SK-N-MC (cell line): Measurements from ENCODE around the gene ANKRD9.

ENCODE experiments used
- DNase-seq: peaks from one replicate; pipeline ENCODE4 v3.0.0-alpha.2; 2011; ENCODE audit warnings: low read depth, low spot score
- H3K27ac ChIP-seq: fragments of 200-600 bp; sonication (generic); 2 replicates; pipeline ENCODE4 v1.5.1; 2016; ENCODE audit warnings: mixed run types
- H3K36me3 ChIP-seq: fragments of 200-600 bp; sonication (generic); 2 replicates; pipeline ENCODE4 v1.6.1; 2017; ENCODE audit warnings: antibody characterized with exemption, low read length, mixed read lengths; ENCODE audit not compliant: insufficient read depth
- H3K4me3 ChIP-seq: fragments of 200-600 bp; sonication (generic); 2 replicates; pipeline ENCODE4 v1.5.1; 2016
- H3K9ac ChIP-seq: fragments of 200-600 bp; sonication (generic); 2 replicates; pipeline ENCODE4 v1.8.0; 2017; ENCODE audit warnings: mixed run types, mixed read lengths; ENCODE audit not compliant: insufficient read length
- H3K9me3 ChIP-seq: fragments of 200-600 bp; sonication (generic); 2 replicates; pipeline ENCODE4 v1.6.1; 2017; ENCODE audit warnings: low read depth, mild to moderate bottlenecking, antibody characterized with exemption, low read length, moderate library complexity, mixed read lengths
- EZH2 ChIP-seq: fragments of 200-600 bp; sonication (generic); IDR thresholded peaks from one replicate; pipeline ENCODE4 v1.6.1; 2017; ENCODE audit warnings: antibody characterized with exemption
- FOXP2 ChIP-seq: optimal IDR thresholded peaks from 2 replicates; pipeline ENCODE3; 2011; ENCODE audit warnings: mild to moderate bottlenecking, moderate library complexity; ENCODE audit not compliant: insufficient read depth; ENCODE audit errors: extremely low read length, control extremely low read depth
- POLR2AphosphoS5 ChIP-seq: IDR thresholded peaks from 2 replicates; pipeline ENCODE4 v1.6.1; 2012; ENCODE audit warnings: mild to moderate bottlenecking, low read depth, low read length, borderline replicate concordance

ANKRD9 gene

GRCh38 chr14:102508774-102509745 is 516 bp downstream of the ANKRD9 start:
- peaks cover 11% of the 10 kb centered on the region; the same call in 1 of the 2 replicates for H3K36me3 ChIP-seq
- H3K27ac ChIP-seq, result 0 out of 2 replicates have a peak overlapping the region, but pooled peaks have one; percentile 25
- peak overlapping the region; percentile 81 for H3K9ac ChIP-seq
- TF ChIP-seq EZH2 (no peak), FOXP2 (no peak), POLR2AphosphoS5 (no peak)
- peak overlapping the region; percentile 79 for H3K4me3 ChIP-seq
- H3K9me3 ChIP-seq, result no peaks in the 10 kb centered on the region
- no peak for DNase-seq

- H3K9ac ChIP-seq, result peak overlapping the region; percentile 81
Measured at GRCh38 chr14:102508410-102508773, 1.2 kb downstream of the ANKRD9 start.

GRCh38 chr14:102507857-102508312 is 1.7 kb downstream of the ANKRD9 start:
- H3K4me3 ChIP-seq, result peak overlapping the region; percentile 79
- TF ChIP-seq FOXP2 (no peak), POLR2AphosphoS5 (no peak), EZH2 (no peak)
- H3K9me3 ChIP-seq, result no peaks in the 10 kb centered on the region
- no peak overlapping the region for H3K27ac ChIP-seq
- peaks cover 11% of the 10 kb centered on the region; the same call in 1 of the 2 replicates for H3K36me3 ChIP-seq
- no peak for DNase-seq
- no peak overlapping the region for H3K9ac ChIP-seq

More at GRCh38 chr14:102508410-102508773, 1.2 kb downstream of the ANKRD9 start:
- Histone ChIP-seq H3K27ac (no peak overlapping the region), H3K4me3 (peak overlapping the region; percentile 79), H3K36me3 (peaks cover 11% of the 10 kb centered on the region; the same call in 1 of the 2 replicates), H3K9me3 (no peaks in the 10 kb centered on the region)
- DNase-seq, result no peak
- TF ChIP-seq POLR2AphosphoS5 (no peak), FOXP2 (no peak), EZH2 (no peak)

GRCh38 chr14:102507081-102507856 is 2.3 kb downstream of the ANKRD9 start:
- Histone ChIP-seq H3K9me3 (no peaks in the 10 kb centered on the region), H3K4me3 (no peak overlapping the region), H3K36me3 (peaks cover 11% of the 10 kb centered on the region; the same call in 1 of the 2 replicates), H3K9ac (no peak overlapping the region), H3K27ac (no peak overlapping the region)
- no peak for TF ChIP-seq POLR2AphosphoS5
- no peak for TF ChIP-seq FOXP2
- DNase-seq, result no peak

GRCh38 chr14:102506626-102506925 is 3.0 kb downstream of the ANKRD9 start:
- no peak overlapping the region for H3K4me3 ChIP-seq
- no peak for TF ChIP-seq FOXP2
- TF ChIP-seq POLR2AphosphoS5, result no peak
- no peak for TF ChIP-seq EZH2

GRCh38 chr14:102505775-102506625 is 3.6 kb downstream of the ANKRD9 start:
- TF ChIP-seq POLR2AphosphoS5, result no peak
- no peak for TF ChIP-seq EZH2
- no peak for TF ChIP-seq FOXP2
- Histone ChIP-seq H3K9ac (no peak overlapping the region), H3K36me3 (peaks cover 11% of the 10 kb centered on the region; the same call in 1 of the 2 replicates), H3K4me3 (no peak overlapping the region), H3K27ac (no peak overlapping the region), H3K9me3 (no peaks in the 10 kb centered on the region)
- no peak for DNase-seq

More at GRCh38 chr14:102506626-102506925, 3.0 kb downstream of the ANKRD9 start:
- no peak overlapping the region for H3K9ac ChIP-seq
- peaks cover 11% of the 10 kb centered on the region; the same call in 1 of the 2 replicates for H3K36me3 ChIP-seq
- H3K27ac ChIP-seq, result no peak overlapping the region
- H3K9me3 ChIP-seq, result no peaks in the 10 kb centered on the region
- DNase-seq, result no peak

- Histone ChIP-seq H3K9ac (no peak overlapping the region), H3K4me3 (no peak overlapping the region), H3K36me3 (peaks cover 11% of the 10 kb centered on the region; the same call in 1 of the 2 replicates), H3K9me3 (no peaks in the 10 kb centered on the region), H3K27ac (no peak overlapping the region)
- TF ChIP-seq FOXP2, result no peak
- TF ChIP-seq EZH2, result no peak
- no peak for TF ChIP-seq POLR2AphosphoS5
- no peak for DNase-seq
Measured at GRCh38 chr14:102505000-102505619, 4.5 kb downstream of the ANKRD9 start.
